T-helper 9 cell (primary cell): ENCODE data around the gene MAF.

Experiments
- DNase-seq: peaks from one replicate; pipeline ENCODE4 v3.0.0-alpha.2; 2020

Gene MAF

GRCh38 chr16:79587296-79587695 lies 13.2 kb downstream of the MAF start:
- no peak for DNase-seq

DNA sequence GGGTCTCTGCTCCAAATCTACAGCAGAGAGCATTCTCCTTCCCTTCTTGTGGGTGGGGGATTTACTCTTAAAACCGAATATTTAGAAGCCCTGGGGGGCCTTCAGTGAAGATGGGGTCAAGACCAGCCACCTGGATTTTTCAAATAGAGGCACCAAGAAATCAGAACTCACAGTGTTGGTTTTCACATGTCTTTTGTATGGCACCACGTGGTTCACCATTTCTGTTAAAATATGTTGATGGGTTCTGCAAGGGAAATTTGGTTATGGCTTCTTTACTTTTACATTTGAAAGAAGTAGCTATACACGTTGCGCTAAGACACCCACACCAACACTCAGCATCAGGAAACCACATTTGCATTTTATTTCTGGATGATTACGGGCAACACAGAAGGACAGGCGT lies 17.7 kb downstream of the MAF start:
- DNase-seq, result no peak

DNA sequence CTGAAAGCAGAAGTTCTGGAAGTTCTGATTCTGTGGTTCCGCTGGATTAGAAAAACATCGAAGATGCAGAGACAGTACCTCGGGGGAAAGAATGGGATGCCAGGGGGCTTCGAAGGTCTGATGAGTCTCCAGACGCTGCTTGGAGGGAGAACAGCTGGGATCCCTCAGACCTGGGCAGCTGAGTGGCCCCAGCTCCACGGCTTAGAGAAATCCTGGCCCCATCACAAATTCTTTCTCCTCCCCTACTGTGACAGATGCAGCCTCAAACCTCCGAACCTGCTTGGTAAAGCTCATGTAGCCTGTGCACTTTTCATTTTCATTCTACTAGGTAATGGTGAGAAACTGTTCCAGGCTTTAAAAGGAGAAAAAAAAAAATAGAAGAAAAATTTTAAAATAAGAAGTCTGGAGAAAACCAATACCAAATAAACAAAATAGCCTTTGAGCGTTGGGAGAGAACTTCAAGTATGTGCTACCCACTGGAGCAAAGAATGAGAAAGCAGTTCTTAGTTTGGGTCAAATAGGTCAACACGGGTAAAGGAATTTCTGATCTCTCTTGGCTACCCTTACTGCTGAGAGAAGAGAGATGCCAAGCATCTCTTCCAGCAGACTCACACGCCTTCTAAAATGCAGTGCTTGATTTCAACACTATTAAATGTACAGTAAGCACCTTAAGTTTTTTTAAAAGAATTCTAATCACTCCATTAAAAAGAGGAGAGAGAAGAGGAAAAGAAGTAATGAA lies 19.9 kb downstream of the MAF start:
- DNase-seq, result no peak

DNA sequence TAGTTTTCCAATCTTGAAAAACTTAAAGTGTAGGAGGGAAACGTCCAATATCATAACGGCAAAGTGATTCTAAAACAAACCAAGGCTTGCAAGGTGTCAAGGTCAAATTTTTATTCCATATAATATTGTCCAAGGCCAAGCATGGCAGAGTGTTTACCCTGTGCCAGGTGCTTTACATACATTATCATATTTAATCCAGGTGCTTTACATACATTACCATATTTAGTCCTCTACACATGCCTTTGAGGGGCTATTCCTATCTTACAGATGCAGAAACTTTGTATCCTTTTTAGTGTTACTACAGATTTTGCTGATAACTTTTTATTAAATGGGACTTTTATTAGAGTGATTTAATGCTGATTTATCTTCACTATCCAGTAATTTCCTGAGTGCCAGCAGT lies 23.9 kb downstream of the MAF start:
- DNase-seq, result no peak

- no peak for DNase-seq
These were observed 26.7 kb downstream of the MAF start for GRCh38 chr16:79573884-79574283.

DNA sequence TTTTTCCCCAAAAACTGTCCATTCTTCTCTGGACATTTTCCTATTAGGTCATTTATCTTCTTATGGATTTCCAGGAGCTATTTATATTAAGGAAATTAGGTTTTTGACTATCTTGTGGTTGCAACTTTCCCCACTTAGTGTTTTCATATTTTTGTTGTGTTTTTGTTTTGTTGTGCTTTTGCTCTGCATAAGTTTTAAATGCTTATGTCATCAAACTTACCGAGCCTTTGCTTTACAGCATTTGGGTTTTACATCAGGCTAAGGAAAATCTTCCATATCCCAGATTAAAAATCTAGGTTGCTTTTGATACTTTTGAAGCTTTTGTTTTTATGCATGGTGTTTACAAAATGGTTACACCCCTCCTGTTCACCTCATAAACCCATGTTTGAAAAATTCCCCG lies 27.5 kb downstream of the MAF start:
- DNase-seq, result no peak

- no peak for DNase-seq
These were observed 28.5 kb downstream of the MAF start for GRCh38 chr16:79571903-79572535.

- DNase-seq, result no peak
These were observed 29.3 kb downstream of the MAF start for GRCh38 chr16:79571065-79571902.

GRCh38 chr16:79564671-79565107 lies 35.8 kb downstream of the MAF start:
- no peak for DNase-seq

DNA sequence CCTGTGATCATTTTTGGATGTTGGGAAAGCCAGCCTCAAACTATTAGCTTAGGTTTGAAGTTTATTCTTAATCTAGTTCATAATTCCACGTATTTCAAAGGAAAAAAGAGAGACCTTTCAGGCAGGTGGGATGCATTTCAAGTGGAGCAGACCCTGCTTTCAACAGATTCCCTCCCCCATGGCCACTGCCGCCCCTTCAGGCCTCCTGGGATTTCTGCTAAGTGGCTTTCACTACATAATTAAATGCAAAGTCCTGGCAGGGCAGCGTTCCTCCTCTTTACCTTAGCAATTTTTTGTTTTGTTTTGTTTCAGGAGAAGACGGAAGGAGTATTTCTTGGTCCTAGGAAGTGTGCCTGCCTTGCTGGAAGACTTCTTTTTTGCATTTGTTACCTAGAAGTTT lies 36.6 kb downstream of the MAF start:
- no peak for DNase-seq

GRCh38 chr16:79562166-79562823 lies 38.2 kb downstream of the MAF start:
- DNase-seq, result no peak

DNA sequence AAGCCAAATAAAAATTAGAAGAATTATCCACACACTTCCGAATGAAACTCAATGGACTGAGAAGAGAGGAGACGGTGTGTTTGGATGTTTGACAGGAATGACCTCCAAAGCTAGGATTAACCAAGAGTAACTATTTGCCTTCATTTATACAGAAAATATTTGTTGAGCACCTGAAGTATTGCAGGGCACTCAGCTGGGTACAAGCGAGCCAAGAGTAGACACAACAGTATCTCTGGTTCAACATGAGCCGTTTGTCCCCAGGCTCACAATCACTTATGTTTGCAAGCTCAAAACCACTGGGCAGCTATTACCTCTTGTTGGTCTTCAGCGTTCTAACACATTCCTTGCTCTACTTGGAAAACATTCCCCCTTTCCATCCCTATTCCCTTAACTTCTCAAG lies 38.8 kb downstream of the MAF start:
- no peak for DNase-seq

DNA sequence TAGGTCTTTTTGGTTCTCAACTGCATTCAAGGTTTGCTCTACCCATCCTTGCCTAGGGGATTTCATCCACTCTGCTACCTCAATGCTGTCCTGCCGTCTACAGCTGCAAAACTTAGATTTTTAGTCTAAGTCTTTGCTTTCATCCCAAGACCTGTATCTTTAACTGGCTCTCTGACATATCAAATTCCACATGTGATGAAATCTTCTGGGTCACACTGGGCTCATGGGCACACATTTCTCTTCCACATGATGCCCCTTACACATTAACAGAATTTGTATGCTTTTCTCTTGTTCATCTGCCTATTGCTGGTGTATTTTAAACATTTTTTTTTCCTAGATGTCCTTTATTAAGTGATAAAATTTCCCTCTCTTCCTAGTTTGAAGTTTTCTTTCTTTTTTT lies 39.6 kb downstream of the MAF start:
- no peak for DNase-seq

DNA sequence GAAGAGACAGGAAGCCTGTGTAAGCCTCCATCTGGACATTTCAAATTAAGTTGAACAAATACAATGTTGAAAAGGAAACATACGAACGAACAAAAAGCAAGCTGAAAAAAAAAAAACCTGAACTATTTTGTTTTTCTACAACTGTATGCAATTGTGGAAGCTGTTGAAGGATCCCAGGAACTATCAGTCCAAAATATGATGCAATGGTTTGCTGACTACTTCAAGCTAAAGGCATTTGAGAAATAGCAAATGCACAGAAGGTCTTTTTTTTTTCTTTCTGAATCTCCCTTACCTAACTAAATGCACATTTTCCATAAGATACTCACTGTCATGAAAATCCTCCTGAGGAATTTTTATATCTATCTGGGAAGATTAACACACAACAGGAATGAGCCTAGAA lies 40.2 kb downstream of the MAF start:
- no peak for DNase-seq

- no peak for DNase-seq
These were observed 41.0 kb downstream of the MAF start for GRCh38 chr16:79559532-79559931.

DNA sequence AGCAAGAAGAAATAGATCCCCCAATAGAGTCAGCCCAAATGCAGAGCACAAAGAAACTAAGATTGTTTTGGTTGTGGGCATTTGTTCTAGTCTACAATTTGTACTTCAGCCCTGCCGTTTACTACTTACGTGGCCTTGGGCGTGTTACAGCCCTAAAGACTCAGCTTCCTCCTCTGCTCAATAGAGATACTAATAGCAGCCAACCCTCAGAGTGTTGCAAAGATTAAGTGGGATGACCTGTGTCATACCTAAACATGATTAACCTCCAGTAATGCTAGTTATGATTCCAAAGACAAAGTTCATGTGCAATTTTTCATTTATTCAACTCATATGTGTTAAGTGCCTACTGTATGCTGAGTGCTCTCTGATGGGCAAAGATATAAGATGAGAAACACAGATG lies 43.1 kb downstream of the MAF start:
- DNase-seq, result no peak

- no peak for DNase-seq
These were observed 45.6 kb downstream of the MAF start for GRCh38 chr16:79554912-79555311.

DNA sequence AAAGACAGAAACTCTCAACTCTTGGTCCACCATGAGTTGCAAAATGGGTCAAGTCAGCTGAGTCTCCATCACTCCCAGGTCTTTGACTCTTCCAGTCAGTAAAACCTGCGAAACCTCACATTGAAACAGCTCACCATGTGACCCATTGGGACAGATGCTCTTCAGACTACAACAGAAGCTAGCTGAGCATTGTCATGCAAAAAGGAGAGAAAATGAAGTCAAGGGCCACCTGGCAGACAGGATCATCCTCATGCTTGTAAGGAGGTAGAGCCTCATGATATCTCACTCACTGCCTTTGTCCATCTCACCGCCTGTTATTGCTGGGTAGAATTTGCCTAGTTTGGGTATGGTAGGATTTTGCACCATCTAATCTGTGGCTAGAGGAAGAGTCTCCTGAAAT lies 50.2 kb downstream of the MAF start:
- DNase-seq, result no peak

GRCh38 chr16:79547085-79547484 lies 53.5 kb downstream of the MAF start:
- DNase-seq, result no peak
